Kidney (tissue), 14 donors: ENCODE measurements around the gene EGF. TPM values are rescaled to one million over a fixed set of nuclear protein-coding genes. Genes with fewer than 3 reads are reported as not detected.
A peak's percentile ranks its signal among the peaks of the same experiment; 100 is the strongest.

ENCODE experiments used
- DNase-seq, 5 donors: peaks; one replicate each; pipeline ENCODE4 v3.0.0-alpha.2; 2013 to 2020
- FAIRE-seq: peaks from 2 replicates; lab custom pipeline; 2012; peaks lifted over from hg19 to GRCh38; lab: Jason Lieb, UNC
- H3K27ac ChIP-seq, 2 donors: one replicate each; pipeline ENCODE4 v1.7.0; 2013; ENCODE audit warnings: low read depth in 2 of 2, low read length in 2 of 2, inconsistent platforms in 1 of 2
- H3K27me3 ChIP-seq: one replicate; pipeline ENCODE4 v1.7.1; 2013; ENCODE audit warnings: low read length, inconsistent platforms; ENCODE audit not compliant: control insufficient read depth, insufficient read depth
- H3K36me3 ChIP-seq, 3 donors: one replicate each; pipeline versions ENCODE4 v1.7.0 to v1.7.1; 2013; ENCODE audit warnings: low read length in 3 of 3, control low read depth in 1 of 3, inconsistent platforms in 1 of 3; ENCODE audit not compliant: insufficient read depth in 3 of 3, control insufficient read depth in 2 of 3
- H3K4me1 ChIP-seq, 3 donors: one replicate each; pipeline versions ENCODE4 v1.7.0 to v1.7.1; 2013; ENCODE audit warnings: low read length in 3 of 3, inconsistent platforms in 1 of 3, low read depth in 1 of 3; ENCODE audit not compliant: control insufficient read depth in 2 of 3, insufficient read depth in 2 of 3
- H3K4me3 ChIP-seq, 3 donors: one replicate each; pipeline versions ENCODE4 v1.7.0 to v1.8.1; 2013; ENCODE audit warnings: low read length in 3 of 3, control low read depth in 1 of 3, inconsistent platforms in 1 of 3
- H3K9ac ChIP-seq, 3 donors: one replicate each; pipeline versions ENCODE4 v1.7.0 to v1.7.1; 2013; ENCODE audit warnings: low read length in 3 of 3, control low read depth in 1 of 3, inconsistent platforms in 1 of 3
- H3K9me3 ChIP-seq, 3 donors: one replicate each; pipeline versions ENCODE4 v1.7.0 to v1.7.1; 2013; ENCODE audit warnings: low read length in 3 of 3, control low read depth in 1 of 3, inconsistent platforms in 1 of 3; ENCODE audit not compliant: control insufficient read depth in 2 of 3, insufficient read depth in 1 of 3
- intact Hi-C: fragments of 100-400 bp; cut with DNase I; formaldehyde crosslinking; loops from one replicate; pipeline ENCODE4 v1.11.1; 2022
- polyA plus RNA-seq: library from polyadenylated mRNA; stranded (reverse); fragments of 350-450 nt; fragmentation: Illumina TruSeq; extraction: RNeasy Lipid Tissue Mini Kit (QIAGEN cat#74804); gene quantifications from one replicate; pipeline ENCODE4 v1.2.3, GENCODE V29; 2014; ENCODE audit warnings: low read depth, low replicate concordance; ENCODE audit not compliant: insufficient read depth
- total RNA-seq: library from RNA; stranded (reverse); fragmentation: NEBNext Ultra II Directional; extraction: Animal tissue kit (Norgen Biotek cat#: 25700); gene quantifications from one replicate; pipeline ENCODE4 v1.2.1, GENCODE V29; 2021
- TF ChIP-seq, protein P1 (sequence below): IDR thresholded peaks from 3 replicates; pipeline ENCODE4 v1.5.1; 2012; ENCODE audit warnings: mild to moderate bottlenecking, moderate library complexity, borderline replicate concordance; ENCODE audit not compliant: insufficient read depth; ENCODE audit errors: extremely low read depth
- donor health status: control.
- donor health status: control.
- donor health status: control.
- donor health status: control.
- donor health status: control.
- donor health status: DM: yes; HTN: yes; CAD: no.
- donor health status: Normal renal cell carcinoma (clear cell type).

EGF gene
- total and polyA plus RNA-seq, 2 donors from 2014 or later: 3.3 to 72.8 TPM

DNA sequence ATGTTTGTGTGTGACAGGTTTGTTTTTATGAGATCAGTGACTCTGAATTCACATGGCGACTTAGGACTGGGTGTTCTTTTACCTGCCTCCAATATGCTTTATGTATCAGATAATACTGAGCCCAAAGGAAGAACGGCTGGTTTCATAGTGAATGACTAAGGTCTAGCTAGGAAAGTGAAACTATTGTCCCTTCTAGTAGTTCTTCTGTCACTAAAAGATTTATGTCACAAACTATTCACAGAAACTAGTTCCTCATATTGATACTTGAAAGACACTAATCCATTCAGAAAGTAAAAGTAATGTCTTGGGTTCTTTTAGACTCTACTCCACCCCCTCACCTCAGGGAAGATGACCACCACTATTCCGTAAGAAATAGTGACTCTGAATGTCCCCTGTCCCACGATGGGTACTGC, 81.7 kb downstream of the EGF start:
- no peak for FAIRE-seq
- no peaks in the 10 kb centered on the region for H3K36me3 ChIP-seq

DNA sequence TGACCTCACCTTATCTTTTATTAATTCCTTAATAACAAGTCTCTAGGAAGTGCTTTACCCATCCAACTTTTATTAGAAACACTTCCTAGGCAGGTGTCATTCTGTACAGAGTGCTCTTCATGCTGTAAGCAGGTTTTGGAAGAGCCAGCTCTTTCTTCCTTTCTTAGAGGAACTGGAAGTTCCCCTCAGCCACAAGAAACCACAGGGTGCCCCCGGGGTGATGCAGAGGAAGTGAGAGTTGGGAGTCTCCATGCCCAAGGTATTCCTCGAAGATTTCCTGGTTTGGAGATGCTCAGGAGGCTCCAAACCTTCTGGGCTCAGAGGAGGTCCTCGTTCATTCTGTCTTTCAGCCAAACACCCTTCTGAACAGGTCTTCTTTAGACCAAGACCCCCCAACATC, 83.8 kb downstream of the EGF start:
- FAIRE-seq: no peak
- Histone ChIP-seq H3K9me3 (no peaks in the 10 kb centered on the region), H3K4me3 (no peak overlapping the region), H3K9ac (no peak overlapping the region), H3K27ac (no peak overlapping the region), H3K4me1 (peaks cover 0 to 6% (median 0%) of the 10 kb centered on the region in 3 donors), H3K36me3 (no peaks in the 10 kb centered on the region), H3K27me3 (no peaks in the 10 kb centered on the region)
- intact Hi-C loops: no loop called here
- DNase-seq: no peak
- TF ChIP-seq, protein P1, sequence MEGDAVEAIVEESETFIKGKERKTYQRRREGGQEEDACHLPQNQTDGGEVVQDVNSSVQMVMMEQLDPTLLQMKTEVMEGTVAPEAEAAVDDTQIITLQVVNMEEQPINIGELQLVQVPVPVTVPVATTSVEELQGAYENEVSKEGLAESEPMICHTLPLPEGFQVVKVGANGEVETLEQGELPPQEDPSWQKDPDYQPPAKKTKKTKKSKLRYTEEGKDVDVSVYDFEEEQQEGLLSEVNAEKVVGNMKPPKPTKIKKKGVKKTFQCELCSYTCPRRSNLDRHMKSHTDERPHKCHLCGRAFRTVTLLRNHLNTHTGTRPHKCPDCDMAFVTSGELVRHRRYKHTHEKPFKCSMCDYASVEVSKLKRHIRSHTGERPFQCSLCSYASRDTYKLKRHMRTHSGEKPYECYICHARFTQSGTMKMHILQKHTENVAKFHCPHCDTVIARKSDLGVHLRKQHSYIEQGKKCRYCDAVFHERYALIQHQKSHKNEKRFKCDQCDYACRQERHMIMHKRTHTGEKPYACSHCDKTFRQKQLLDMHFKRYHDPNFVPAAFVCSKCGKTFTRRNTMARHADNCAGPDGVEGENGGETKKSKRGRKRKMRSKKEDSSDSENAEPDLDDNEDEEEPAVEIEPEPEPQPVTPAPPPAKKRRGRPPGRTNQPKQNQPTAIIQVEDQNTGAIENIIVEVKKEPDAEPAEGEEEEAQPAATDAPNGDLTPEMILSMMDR: no peak

More for the DNA sequence above, 81.7 kb downstream of the EGF start:
- Histone ChIP-seq H3K27ac (no peak overlapping the region), H3K27me3 (no peaks in the 10 kb centered on the region), H3K9ac (no peak overlapping the region), H3K4me1 (peaks cover 0 to 6% (median 0%) of the 10 kb centered on the region in 3 donors), H3K9me3 (no peaks in the 10 kb centered on the region), H3K4me3 (no peak overlapping the region)
- DNase-seq: no peak
- TF ChIP-seq, protein P1: no peak
- intact Hi-C loops: no loop called here

DNA sequence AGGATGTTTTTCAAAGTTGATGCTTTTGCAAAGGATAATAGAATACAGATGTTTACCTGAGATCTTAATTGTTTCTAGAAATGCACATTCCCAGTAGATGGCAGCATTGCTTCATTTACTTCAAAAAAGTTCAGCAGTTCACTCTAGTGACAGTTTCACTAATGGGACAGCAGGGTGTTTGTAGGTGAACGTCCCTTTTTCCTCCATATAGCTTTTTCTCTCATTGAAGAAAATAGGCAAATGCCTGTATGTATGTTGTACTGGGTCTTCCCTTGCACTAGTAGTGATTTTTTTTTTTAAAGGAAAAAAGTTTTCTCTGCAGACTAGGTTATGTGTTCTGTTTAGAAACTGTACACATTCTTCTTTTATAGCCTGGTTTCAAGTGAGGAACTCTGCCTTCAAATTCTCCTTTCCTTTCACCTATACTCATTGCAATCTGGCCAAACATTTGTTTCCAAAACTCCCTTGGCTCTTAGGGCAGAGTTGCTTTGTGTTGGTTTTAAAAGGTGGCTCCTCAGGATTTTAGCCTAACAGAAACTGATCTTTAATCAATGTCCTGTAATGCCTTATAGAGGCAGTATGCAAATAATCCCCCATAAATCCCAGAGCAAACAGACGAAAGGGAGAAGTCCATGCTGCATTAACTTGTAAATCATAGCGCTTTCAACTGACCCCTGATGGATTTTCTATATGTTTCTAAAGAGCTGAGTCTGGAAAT, 86.3 kb downstream of the EGF start:
- H3K27ac ChIP-seq: no peak overlapping the region
- TF ChIP-seq, protein P1: peak; percentile 61
- H3K36me3 ChIP-seq: no peaks in the 10 kb centered on the region
- FAIRE-seq (peak; percentile 93), DNase-seq (peak in 2 of 5 donors; percentile 86 to 87)
- no peak overlapping the region for H3K4me3 ChIP-seq
- intact Hi-C loops: no loop called here
- no peaks in the 10 kb centered on the region for H3K4me1 ChIP-seq
- no peaks in the 10 kb centered on the region for H3K9me3 ChIP-seq
- no peaks in the 10 kb centered on the region for H3K27me3 ChIP-seq
- H3K9ac ChIP-seq: no peak overlapping the region
